SHP77 treated with DMSO at 0.1 percent for 48 hours (cell line): ENCODE measurements around the gene BEST4.
"Not testable (repeated sequence)": the region's sequence is repeated elsewhere in the genome, so short reads cannot be mapped to it uniquely, and the experiment has no call there.

Experiments used
- DNase-seq: peaks from one replicate; lab custom pipeline; 2025; lab: John Stamatoyannopoulos, UW

The BEST4 gene

GRCh38 chr1:44802306-44803061 lies 14.5 kb upstream of the BEST4 start:
- DNase-seq, result no peak

DNA sequence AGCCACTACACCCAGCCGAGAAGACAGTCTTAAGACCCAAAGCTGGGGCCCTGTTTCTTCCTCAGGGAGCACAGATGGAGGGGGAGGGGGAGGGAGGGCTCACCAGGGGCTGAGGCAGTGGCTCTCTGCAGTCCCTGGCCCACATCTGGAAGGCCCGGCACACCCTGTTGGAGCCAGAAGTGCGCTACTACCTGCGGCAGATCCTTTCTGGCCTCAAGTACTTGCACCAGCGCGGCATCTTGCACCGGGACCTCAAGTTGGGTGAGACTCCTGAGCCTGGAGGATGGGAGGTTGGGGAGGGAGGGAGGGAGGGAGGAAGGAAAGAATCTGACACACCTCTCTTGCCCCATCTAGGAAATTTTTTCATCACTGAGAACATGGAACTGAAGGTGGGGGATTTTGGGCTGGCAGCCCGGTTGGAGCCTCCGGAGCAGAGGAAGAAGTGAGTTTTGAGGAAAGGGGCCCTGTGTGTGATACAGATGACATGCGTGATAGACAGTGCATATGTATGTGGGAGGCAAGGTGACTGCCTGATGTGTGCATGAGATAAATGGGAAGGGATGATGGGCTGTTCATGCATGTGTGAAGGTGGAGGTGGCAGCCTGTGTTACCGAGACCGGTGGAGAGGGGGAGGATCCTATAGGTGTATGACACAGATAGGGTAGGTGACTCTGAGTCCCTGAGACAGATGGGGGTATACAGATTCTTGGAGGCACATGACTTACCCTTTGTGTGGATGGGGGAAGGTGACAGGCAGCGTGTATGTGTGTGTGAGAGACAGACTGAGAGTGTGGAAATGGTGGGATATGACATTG lies 13.7 kb upstream of the BEST4 start:
- DNase-seq, result no peak

DNA sequence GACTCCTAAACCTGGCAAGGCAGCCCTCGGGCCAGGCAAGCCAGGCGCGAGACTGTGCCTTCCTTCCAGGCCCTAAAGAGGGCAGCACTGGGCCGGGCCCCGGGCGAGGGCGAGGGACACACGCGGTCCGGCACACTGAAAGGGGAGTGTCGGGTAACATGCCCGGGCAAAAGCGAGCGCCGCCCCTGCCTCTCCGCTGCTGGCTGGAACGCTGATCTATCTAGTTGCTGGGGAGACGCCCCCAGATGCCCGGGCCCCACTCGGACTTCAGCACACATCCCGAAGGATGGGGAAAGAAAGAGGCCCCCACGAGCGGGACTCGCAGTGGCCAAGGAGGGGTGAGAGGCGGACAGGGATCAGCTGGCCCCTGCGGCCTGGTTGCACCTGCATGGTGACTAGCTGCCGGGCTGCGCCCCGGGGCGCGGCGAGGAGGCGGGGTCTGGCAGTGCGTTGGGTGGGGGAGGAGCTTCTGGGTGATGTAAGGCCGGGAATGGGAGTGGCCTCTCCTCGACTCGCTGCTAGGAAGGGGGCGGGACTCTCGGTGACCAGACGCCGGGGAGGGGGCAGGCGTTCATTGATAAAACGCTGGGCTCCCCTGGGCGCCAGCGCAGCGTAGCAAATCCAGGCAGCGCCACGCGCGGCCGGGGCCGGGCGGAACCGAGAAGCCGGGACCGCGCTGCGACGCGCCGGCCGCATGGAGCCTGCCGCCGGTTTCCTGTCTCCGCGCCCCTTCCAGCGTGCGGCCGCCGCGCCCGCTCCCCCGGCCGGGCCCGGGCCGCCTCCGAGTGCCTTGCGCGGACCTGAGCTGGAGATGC lies 12.0 kb upstream of the BEST4 start, which contains the start of gene PLK3:
Gene PLK3, plus strand, starts transcription at position 608 of the 815 bp plus-strand sequence. Its CDS starts 87 bp downstream, at position 695.
- peak; percentile 87 for DNase-seq

- no peak for DNase-seq
Observed at GRCh38 chr1:44798481-44799365, 10.8 kb upstream of the BEST4 start.

DNA sequence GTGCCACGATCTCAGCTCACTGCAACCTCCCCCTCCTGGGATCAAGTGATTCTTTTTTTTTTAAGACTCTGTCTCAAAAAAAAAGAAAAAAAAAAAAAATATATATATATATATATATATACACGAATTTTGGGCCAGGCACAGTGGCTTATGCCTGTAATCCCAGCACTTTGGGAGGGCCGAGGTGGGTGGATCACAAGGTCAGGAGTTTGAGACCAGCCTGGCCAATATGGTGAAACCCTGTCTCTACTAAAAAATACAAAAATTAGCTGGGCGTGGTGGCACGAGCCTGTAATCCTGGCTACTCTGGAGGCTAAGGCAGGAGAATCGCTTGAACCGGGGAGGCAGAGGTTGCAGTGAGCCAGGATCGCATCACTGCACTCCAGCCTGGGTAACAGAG lies 9.9 kb upstream of the BEST4 start:
- not testable (repeated sequence) for DNase-seq

- DNase-seq, result no peak
Observed at GRCh38 chr1:44792736-44793502, 4.9 kb upstream of the BEST4 start.

DNA sequence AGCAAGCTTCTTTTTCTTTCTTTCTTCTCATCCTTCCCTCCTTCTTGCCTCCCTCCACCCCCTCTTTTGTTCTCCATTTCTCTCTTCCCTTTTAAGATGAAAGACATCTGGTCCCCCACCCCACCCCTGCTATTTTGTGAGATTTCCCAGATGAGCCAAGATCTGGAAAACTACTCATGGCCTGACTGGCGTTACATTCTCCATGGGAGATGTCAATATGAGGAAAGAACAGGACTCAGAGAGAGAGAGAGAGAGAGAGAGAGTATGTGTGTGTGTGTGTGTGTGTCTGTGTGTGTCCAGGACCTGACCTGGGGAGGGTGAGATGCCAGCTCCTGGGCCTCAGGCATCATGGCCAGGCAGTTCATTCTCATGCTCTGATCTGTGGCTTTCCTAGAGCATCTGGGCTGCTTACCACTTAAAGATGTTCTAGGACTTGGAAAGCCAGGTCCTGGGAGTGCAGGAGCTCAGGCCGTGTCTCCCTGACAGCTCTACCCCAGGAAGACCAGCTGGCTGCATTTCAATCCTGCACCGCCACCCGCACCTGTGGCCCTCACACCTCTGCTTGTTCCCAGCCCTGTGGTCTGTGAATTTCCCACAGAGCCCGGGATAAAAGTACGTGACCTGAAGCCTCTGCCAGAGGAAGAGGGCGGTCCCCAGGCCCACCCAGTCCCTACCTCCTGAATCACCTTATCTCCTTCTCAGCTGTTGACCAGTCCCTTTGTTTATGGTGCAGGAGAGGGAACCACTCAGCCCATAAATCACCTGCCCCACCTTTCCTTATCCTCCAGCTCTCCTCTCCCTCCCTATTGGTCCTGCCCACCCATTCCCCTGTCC lies 3.2 kb upstream of the BEST4 start:
- no peak for DNase-seq

- DNase-seq, result no peak
Observed at GRCh38 chr1:44787506-44787905, 464 bp downstream of the BEST4 start.

GRCh38 chr1:44786841-44787426 lies 1.0 kb downstream of the BEST4 start:
- no peak for DNase-seq

- DNase-seq, result no peak
Observed at GRCh38 chr1:44786138-44786840, 1.7 kb downstream of the BEST4 start.

- DNase-seq, result no peak
Observed at GRCh38 chr1:44785501-44786137, 2.4 kb downstream of the BEST4 start.

DNA sequence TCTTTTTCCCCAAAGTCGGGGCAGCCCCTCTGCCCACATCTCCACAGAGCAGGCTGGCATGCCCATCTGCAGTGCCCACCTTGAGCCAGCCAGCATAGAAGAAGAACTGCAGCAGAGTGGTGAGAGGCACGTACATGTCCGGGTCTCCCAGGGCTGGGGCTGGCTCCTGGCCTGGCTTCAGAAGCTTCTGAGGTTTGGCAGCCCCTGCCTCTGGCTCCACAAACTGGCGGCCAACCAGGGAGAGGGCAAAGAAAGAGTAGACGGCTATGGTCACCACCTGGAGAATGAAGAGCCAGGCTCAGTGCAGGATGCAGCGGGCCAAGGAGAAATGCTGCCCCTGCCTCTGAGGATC lies 3.0 kb downstream of the BEST4 start:
- DNase-seq, result no peak

DNA sequence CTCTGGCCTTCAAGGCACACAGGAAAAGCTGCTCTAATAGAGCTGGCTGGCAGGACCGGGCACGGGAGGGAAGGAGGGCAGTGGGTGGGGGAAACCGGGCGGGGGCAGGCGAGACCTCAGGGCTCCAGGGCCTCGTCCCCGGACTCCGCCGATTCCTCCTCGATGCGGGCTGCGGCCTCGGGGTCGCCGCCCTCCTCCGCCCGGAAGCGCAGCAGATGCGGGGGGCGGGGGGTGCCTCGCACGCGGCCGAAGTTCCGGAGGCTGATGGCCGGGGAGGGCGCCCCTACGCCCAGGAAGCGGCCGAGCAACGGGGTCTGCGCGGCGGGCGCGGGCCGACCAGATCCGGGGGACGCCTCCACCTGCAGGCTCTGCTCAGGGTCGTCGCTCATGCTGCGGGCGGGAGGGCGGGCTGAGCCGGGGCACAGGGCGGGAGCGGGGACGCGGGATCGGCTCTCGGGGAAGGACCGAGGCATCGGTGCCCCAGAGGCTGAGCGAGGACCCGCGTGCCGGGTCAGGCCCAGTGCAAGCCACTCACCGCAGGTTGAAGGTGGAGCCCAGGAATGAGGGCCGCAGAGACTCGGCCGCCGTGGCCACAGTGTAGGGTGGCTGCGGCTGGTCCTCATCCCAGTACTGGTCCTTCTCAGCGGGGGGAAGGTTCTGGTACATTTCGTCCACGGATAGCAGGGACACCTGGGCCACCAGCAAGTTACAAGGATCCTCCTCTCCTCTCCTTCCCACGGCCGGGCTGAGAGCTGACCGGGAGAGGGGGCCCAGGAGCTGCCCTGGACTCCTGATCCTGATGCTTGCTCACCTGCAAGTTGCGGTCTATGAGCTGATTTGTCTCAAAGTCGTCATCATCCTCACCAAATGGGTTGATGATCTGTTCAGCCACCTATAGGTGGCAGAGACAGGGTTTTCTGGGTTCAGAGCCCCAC lies 3.6 kb downstream of the BEST4 start:
- no peak for DNase-seq

DNA sequence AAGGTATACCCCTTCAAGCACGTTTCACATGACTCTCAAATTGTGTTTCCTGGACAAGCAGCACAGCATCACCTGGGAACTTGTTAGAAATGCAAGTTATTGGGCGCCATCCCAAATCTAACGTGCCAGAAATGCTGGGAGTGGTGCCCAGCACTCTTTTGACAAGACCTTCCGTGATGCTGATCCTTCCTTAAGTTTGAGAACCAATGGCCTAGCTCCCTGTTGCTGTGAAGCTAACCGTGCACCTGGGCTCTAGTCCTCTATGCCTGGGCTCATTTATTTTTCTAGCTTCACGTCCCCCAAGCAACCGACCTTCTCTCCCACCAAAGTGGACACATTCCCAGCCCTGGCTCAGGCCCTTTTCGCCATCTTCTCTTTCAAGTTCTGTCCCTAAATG lies 4.3 kb downstream of the BEST4 start:
- DNase-seq, result no peak

DNA sequence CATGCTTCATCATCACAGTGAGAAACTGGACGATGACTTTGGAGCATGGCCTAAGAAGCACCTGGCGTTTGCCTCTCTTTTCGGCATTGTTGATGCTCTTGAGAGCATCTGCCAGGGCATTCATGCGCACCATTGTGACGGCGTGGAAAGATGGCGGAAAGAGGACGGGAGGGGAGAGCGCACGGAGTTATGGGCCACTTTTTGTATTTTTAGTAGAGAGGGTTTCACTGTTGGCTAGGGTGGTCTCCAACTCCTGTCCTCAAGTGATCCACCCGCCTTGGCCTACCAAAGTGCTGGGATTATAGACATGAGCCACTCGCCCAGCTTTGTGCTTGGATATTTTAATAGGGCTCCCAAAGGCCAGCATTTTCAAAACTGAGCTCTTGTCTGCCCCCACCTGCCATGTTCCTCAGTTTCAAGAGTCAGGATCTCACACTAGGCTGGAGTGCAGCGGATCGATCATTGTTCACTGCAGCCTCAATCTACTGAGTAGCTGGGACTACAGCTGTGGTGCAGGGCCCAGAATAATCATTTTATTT lies 7.3 kb downstream of the BEST4 start:
- no peak for DNase-seq

GRCh38 chr1:44778705-44779576 lies 9.0 kb downstream of the BEST4 start:
- DNase-seq, result no peak
